ENCODE results near the gene TMEM203. TPM values are rescaled to one million over a fixed set of nuclear protein-coding genes. Genes with fewer than 3 reads are reported as not detected.

Gene TMEM203
- total RNA-seq, 2 donors from 2014 or later = 35.7 to 43.5 TPM

DNA sequence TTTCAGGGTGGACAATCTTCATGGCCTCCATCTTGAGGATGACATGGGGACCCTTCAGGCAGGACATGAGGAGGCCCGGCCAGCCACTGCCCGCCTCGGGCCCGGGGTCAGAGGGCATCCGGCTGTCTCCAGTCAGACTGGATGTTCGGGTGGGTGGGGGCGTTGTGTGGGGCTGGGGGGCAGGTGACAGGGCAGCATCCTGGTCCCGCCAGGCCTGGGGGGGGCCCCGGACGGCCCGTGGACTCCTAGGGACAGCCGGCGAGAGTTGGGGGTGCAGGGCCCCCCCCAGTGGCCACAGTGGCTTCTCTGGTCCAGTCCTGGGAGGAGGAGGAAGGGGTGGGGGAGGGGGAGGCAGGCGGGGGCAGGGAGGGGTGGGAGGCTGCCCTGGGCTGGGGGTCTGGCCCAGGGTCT is 15.7 kb upstream of the TMEM203 start:
- intact Hi-C loops (cut with DNase I) = no loop called here
- Histone ChIP-seq H3K4me3 (no peak overlapping the region), H3K27ac (no peak overlapping the region), H3K4me1 (peaks cover 13% of the 10 kb centered on the region), H3K9ac (ENCODE audit: low read depth in 2 of 2, low read length in 2 of 2) (no peak overlapping the region), H3K36me3 (no peaks in the 10 kb centered on the region), H3K27me3 (no peaks in the 10 kb centered on the region), H3K9me3 (no peaks in the 10 kb centered on the region)
- DNase-seq = no peak
- TF ChIP-seq, protein P1, sequence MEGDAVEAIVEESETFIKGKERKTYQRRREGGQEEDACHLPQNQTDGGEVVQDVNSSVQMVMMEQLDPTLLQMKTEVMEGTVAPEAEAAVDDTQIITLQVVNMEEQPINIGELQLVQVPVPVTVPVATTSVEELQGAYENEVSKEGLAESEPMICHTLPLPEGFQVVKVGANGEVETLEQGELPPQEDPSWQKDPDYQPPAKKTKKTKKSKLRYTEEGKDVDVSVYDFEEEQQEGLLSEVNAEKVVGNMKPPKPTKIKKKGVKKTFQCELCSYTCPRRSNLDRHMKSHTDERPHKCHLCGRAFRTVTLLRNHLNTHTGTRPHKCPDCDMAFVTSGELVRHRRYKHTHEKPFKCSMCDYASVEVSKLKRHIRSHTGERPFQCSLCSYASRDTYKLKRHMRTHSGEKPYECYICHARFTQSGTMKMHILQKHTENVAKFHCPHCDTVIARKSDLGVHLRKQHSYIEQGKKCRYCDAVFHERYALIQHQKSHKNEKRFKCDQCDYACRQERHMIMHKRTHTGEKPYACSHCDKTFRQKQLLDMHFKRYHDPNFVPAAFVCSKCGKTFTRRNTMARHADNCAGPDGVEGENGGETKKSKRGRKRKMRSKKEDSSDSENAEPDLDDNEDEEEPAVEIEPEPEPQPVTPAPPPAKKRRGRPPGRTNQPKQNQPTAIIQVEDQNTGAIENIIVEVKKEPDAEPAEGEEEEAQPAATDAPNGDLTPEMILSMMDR (IDR thresholded peaks at IDR 0.05) = no peak

DNA sequence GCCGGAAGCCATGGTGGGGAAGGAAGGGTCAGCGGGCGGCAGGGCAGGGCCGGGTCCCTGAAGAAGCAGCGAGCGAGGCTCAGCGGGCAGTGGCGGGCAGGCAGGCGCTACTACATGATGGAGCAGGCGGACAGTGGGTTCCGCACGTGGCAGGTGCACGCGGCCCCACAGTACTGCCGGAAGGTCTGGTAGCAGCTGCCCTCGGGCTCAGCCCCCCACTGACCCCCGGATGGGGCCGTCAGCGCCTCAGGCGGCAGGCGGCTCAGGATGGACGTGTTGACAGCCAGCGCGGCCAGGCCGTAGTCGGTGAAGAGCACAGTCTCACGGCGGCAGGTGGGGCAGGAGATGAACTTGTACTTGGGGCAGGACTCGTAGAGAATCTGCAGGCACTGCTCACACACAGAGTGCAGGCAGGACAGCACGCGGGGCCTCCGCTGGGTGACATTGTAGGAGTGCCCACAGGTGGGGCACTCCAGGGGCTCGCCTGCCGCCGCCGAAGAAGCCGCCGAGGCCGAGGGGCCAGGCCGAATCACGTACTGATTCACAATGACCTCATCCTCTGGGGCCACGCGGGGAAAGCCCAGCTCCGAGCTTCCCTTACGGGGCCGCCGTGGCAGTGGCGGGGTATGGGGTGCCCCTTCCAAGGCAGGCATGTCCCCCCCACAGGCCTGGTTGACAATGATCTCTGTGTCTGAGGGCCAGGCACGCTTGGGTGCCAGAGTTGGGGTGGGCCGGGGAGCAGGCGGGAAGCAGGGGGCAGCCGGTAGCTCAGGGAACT is 15.1 kb upstream of the TMEM203 start:
- TF ChIP-seq, protein P1 (IDR thresholded peaks at IDR 0.05) = no peak
- peaks cover 13% of the 10 kb centered on the region for H3K4me1 ChIP-seq
- H3K36me3 ChIP-seq = no peaks in the 10 kb centered on the region
- no peaks in the 10 kb centered on the region for H3K27me3 ChIP-seq
- intact Hi-C loops (cut with DNase I) = no loop called here
- H3K27ac ChIP-seq = no peak overlapping the region
- no peaks in the 10 kb centered on the region for H3K9me3 ChIP-seq
- no peak for DNase-seq
- H3K4me3 ChIP-seq = no peak overlapping the region
- no peak overlapping the region for H3K9ac ChIP-seq (ENCODE audit: low read depth in 2 of 2, low read length in 2 of 2)

DNA sequence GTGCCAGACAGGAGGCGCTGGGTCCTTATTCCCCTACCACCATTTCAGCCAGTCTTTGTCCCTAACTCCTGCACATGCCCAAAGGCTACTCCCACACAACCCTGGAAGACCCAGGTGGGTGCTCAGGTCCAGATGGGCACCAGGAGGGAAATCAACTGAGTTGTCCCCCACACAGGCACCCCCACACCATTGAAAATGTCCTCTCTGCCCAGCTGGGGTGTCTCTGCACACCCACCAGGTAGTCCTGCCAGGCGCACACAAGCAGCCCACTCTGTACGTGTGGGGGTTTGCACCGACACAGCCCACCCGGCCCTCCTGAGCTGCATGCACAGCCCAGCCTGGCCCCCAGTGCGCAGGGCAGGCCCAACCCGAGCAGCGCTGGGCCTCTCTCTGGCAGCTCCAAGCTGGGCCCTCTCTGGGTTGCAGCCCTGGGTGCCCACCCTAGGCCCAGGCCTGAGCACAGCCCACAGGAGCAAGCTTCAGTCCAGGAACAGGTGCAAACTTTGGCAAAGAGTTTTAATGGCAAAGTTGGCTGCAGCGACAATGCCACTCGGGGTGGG is 14.4 kb upstream of the TMEM203 start:
- no peaks in the 10 kb centered on the region for H3K27me3 ChIP-seq
- no peak overlapping the region for H3K4me3 ChIP-seq
- H3K36me3 ChIP-seq = no peaks in the 10 kb centered on the region
- TF ChIP-seq, protein P1 (IDR thresholded peaks at IDR 0.05) = no peak
- peaks cover 12% of the 10 kb centered on the region for H3K4me1 ChIP-seq
- H3K9ac ChIP-seq (ENCODE audit: low read depth in 2 of 2, low read length in 2 of 2) = no peak overlapping the region
- no peak for DNase-seq
- no peak overlapping the region for H3K27ac ChIP-seq
- no peaks in the 10 kb centered on the region for H3K9me3 ChIP-seq
- intact Hi-C loops (cut with DNase I) = no loop called here

DNA sequence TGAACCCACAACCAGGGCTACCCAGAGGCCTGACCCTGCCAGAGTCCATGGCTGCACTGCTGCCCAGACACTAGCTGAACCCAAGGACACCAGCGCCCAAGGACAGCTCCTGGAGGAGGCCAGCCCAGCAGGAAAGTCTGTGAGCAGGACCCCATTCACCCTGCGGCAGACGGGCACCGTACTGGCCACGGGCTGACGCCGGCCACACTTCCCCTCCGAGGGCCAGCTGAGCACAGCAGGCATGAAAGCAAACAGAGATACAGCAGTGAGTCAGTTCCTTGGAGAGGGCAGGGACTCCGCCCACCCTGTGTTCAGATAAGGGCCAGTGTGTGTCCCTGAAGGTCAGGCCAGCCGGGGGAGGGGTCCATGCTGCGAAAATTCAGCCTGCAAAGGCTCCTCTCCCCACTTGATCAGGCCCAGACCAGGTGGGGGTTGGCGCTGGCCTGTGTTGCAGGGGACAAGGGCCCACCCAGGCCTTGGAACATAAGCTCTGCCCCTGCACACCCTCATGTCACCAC is 13.4 kb upstream of the TMEM203 start:
- Histone ChIP-seq H3K27me3 (no peaks in the 10 kb centered on the region), H3K27ac (peak overlapping the region; percentile 88), H3K4me1 (peaks cover 9% of the 10 kb centered on the region), H3K36me3 (no peaks in the 10 kb centered on the region), H3K4me3 (no peak overlapping the region), H3K9ac (ENCODE audit: low read depth in 2 of 2, low read length in 2 of 2) (peak overlapping the region; percentile 58 to 89), H3K9me3 (no peaks in the 10 kb centered on the region)
- TF ChIP-seq, protein P1 (IDR thresholded peaks at IDR 0.05) = no peak
- peak; percentile 78 for DNase-seq
- intact Hi-C loops (cut with DNase I) = no loop called here

DNA sequence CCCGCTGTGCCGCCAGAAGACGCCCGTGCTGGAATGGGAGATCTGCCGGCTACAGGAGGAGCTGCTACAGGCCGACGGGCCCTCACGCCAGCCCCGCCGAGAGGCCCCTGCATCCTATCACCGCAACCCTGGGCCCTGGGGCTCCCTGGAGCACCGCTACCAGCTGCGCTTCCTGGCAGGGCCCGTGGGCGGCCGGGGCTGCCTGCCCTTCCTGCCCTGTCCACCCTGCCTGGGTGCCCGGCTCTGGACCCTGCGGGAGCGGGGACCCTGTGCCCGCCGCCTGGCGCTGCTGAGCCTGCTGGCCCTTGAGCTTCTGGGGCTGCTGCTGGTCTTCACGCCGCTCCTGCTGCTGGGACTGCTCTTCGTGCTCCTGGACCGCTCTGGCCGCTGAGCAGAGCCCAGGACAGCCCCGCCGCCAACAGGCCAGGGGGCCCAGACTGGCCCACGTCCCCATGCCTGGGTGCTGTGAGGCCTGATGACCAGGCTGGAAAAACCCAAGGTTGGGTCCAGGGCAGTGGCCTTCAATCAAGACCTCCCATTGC is 12.8 kb upstream of the TMEM203 start:
- TF ChIP-seq, protein P1 (IDR thresholded peaks at IDR 0.05) = no peak
- H3K4me3 ChIP-seq = peak overlapping the region; percentile 39
- no peak for DNase-seq

More for the DNA sequence above, 12.8 kb upstream of the TMEM203 start:
- Histone ChIP-seq H3K9ac (ENCODE audit: low read depth in 2 of 2, low read length in 2 of 2) (peak overlapping the region; percentile 58 to 89), H3K9me3 (no peaks in the 10 kb centered on the region), H3K36me3 (no peaks in the 10 kb centered on the region), H3K27ac (peak overlapping the region; percentile 88), H3K4me1 (peaks cover 9% of the 10 kb centered on the region), H3K27me3 (no peaks in the 10 kb centered on the region)
- intact Hi-C loops (cut with DNase I) = no loop called here
